CD4-positive, alpha-beta T cell treated with Interleukin-6 for 4 hours (primary cell): Measurements from ENCODE around the gene HOXC9.
A peak's percentile ranks its signal among the peaks of the same experiment; 100 is the strongest.

Experiments
- DNase-seq: peaks from one replicate; pipeline ENCODE4 v3.0.0-alpha.2; 2020; ENCODE audit warnings: mixed read lengths

The HOXC9 gene

GRCh38 chr12:53988541-53989226 is 11.3 kb upstream of the HOXC9 start:
- DNase-seq: no peak

GRCh38 chr12:53989227-53990113 is 10.5 kb upstream of the HOXC9 start:
- DNase-seq: peak; percentile 30

GRCh38 chr12:53990311-53991076 is 9.5 kb upstream of the HOXC9 start:
- DNase-seq: no peak

- no peak for DNase-seq
Measured at GRCh38 chr12:53991077-53991460, 8.9 kb upstream of the HOXC9 start.

GRCh38 chr12:53992377-53992889 is 7.5 kb upstream of the HOXC9 start:
- no peak for DNase-seq

GRCh38 chr12:53993162-53994008 is 6.6 kb upstream of the HOXC9 start:
- DNase-seq: no peak

GRCh38 chr12:53994009-53994263 is 6.0 kb upstream of the HOXC9 start:
- no peak for DNase-seq

- no peak for DNase-seq
Measured at GRCh38 chr12:53994264-53995001, 5.5 kb upstream of the HOXC9 start.

GRCh38 chr12:53995002-53995377 is 5.0 kb upstream of the HOXC9 start:
- DNase-seq: peak; percentile 49

GRCh38 chr12:53995378-53996239 is 4.4 kb upstream of the HOXC9 start:
- peak; percentile 34 for DNase-seq

- DNase-seq: no peak
Measured at GRCh38 chr12:53996240-53997203, 3.4 kb upstream of the HOXC9 start.

- DNase-seq: no peak
Measured at GRCh38 chr12:53997204-53998109, 2.5 kb upstream of the HOXC9 start.

GRCh38 chr12:53998110-53998899 is 1.7 kb upstream of the HOXC9 start:
- DNase-seq: no peak

GRCh38 chr12:53998900-53999236 is 1.1 kb upstream of the HOXC9 start:
- no peak for DNase-seq

- no peak for DNase-seq
Measured at GRCh38 chr12:53999559-54000115, 324 bp upstream of the HOXC9 start.

- no peak for DNase-seq
Measured at GRCh38 chr12:54001283-54002187, 1.6 kb downstream of the HOXC9 start.
